Measurements from ENCODE around the gene CNN2. TPM values are rescaled to one million over a fixed set of nuclear protein-coding genes. Genes with fewer than 3 reads are reported as not detected.
A peak's percentile ranks its signal among the peaks of the same experiment; 100 is the strongest.

The CNN2 gene
- total RNA-seq, 1 donor from 2014 or later, result 69.3 TPM

DNA sequence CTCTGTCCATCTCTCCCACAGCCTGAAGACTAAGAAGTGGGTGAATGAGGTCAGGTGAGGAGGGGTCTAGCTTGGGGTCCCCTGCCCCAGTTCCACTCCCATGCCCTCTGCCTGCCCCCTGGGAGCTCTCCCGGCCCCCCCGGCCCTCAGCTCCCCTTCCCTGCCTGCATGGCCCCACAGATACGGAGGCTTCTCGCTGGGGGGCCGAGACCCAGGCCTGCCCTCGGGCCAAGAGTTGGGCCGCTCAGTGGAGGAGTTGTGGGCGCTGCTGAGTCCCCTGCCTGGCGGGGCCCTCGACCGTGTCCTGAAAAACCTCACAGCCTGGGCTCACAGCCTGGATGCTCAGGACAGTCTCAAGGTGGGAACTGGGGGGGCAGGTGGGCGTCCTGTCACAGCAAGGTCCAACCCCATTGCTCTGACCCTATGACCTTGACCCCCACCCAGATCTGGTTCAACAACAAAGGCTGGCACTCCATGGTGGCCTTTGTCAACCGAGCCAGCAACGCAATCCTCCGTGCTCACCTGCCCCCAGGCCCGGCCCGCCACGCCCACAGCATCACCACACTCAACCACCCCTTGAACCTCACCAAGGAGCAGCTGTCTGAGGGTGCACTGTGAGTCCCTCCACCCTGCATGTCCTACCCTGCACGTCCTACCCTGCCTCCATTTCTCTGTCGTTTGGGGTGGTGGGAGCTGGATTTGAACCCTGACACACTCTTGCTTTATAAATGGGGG is 29.6 kb downstream of the CNN2 start:
- ATAC-seq (no peak), DNase-seq (ENCODE audit: missing footprints) (no peak)
- intact Hi-C loops (cut with DNase I), result no loop called here

DNA sequence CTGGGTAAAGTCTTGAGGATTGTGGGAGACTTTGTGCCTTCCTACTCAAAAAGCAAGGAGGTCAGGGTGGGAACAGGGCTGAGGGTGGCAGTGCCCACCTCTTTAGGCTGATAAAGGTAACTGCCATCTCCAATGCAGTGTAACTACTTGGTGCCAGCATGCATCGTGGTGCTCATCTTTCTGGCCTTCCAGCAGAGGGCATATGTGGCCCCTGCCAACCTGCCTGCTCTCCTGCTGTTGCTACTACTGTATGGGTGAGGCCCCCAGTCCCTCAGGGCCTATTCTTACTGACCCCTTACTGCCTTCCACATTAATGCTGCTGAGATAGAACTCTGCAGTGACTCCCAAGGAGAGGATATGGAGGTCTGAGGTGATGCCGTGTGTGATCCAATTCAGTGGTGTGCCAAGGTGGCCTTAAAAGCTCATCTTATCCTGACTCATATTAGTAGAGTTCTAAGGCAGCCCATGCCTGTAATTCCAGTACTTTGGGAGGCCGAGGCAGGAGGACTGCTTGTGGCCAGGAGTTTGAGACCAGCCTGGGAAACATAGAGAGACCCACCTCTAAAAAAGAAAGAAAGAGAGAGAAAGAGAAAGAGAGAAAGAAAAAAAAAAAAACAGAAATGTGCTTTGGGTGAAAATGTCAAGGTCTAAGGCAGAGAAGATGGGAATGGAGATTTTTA is 30.9 kb downstream of the CNN2 start:
- no peak for ATAC-seq
- intact Hi-C loops (cut with DNase I), result no loop called here
- DNase-seq (ENCODE audit: missing footprints), result no peak

DNA sequence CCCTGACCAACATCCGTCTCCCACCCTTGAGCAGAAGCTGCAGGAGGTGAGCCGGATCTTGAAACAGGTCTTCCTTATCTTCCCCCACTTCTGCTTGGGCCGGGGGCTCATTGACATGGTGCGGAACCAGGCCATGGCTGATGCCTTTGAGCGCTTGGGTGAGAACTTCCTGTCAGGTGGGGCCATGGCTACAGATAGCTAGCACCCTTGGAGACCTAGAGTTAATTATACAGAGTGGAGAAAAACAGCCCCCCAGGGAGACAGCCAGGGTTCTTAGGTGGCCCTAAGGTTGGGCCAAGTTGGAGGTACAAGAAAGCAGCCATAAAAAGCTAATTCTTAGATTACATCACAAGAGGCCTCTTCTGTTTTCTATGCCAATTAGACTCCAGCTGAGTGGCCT is 31.7 kb downstream of the CNN2 start:
- intact Hi-C loops (cut with DNase I), result no loop called here
- no peak for DNase-seq (ENCODE audit: missing footprints)
- ATAC-seq, result no peak

DNA sequence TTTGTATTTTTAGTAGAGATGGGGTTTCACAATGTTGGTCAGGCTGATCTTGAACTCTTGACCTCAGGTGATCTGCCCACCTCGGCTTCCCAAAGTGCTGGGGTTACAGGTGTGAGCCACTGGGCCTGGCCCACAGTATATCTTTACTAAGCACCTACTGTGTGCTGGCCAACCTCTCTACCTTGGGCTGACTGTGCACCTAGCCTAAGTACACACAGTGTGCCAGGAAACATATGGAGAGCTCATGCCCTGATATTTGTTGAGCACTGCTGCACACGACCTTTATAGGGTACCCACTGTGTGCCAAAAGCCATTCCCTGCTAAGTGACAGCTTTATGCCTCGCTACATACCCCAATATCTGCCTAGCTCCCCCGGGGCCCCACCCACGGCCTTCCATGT is 34.3 kb downstream of the CNN2 start:
- ATAC-seq, result no peak
- intact Hi-C loops (cut with DNase I), result no loop called here

GRCh38 chr19:1061987-1062386 is 35.6 kb downstream of the CNN2 start:
- intact Hi-C loops (cut with DNase I), result no loop called here
- no peak for DNase-seq (ENCODE audit: missing footprints)
- no peak for ATAC-seq

More for the DNA sequence above, 34.3 kb downstream of the CNN2 start:
- no peak for DNase-seq (ENCODE audit: missing footprints)

- intact Hi-C loops (cut with DNase I), result no loop called here
- peak; percentile 57 for DNase-seq (ENCODE audit: missing footprints)
- no peak for ATAC-seq
These were observed 36.1 kb downstream of the CNN2 start for GRCh38 chr19:1062387-1063029.

DNA sequence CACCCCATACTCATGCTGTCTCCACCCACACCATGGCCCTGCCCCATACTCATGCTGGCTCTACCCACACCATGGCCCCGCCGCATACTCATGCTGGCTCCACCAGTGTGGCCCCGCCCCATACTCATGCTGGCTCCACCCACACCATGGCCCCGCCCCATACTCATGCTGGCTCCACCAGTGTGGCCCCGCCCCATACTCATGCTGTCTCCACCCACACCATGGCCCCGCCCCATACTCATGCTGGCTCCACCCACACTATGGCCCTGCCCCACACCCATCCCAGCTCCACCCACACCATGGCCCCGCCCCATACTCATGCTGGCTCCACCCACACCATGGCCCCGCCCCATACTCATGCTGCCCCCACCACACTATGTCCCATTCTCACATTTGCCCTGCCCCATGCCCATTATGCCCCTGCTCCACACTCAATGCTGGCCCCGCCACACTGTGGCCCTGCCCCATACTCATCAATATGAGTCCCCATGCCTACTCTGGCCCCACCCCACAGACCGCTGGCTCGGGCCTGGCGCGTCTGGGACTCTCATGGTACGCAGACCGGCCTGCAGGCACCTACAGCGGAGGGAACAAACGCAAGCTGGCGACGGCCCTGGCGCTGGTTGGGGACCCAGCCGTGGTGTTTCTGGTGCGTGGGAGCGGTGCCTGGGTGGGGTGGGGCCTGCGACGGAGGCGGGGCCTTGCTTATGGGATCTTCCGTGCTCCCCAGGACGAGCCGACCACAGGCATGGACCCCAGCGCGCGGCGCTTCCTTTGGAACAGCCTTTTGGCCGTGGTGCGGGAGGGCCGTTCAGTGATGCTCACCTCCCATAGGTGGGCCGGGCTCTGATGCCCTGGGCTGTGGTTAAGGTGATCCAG is 36.9 kb downstream of the CNN2 start:
- ATAC-seq, result no peak
- intact Hi-C loops (cut with DNase I), result no loop called here
- DNase-seq (ENCODE audit: missing footprints), result peak; percentile 83

GRCh38 chr19:1063909-1064660 is 37.7 kb downstream of the CNN2 start:
- DNase-seq (ENCODE audit: missing footprints) (peak; percentile 51), ATAC-seq (no peak)
- intact Hi-C loops (cut with DNase I), result no loop called here

GRCh38 chr19:1064661-1065605 is 38.5 kb downstream of the CNN2 start:
- peak; percentile 88 for DNase-seq (ENCODE audit: missing footprints)
- intact Hi-C loops (cut with DNase I), result no loop called here
- ATAC-seq, result peak; percentile 73

DNA sequence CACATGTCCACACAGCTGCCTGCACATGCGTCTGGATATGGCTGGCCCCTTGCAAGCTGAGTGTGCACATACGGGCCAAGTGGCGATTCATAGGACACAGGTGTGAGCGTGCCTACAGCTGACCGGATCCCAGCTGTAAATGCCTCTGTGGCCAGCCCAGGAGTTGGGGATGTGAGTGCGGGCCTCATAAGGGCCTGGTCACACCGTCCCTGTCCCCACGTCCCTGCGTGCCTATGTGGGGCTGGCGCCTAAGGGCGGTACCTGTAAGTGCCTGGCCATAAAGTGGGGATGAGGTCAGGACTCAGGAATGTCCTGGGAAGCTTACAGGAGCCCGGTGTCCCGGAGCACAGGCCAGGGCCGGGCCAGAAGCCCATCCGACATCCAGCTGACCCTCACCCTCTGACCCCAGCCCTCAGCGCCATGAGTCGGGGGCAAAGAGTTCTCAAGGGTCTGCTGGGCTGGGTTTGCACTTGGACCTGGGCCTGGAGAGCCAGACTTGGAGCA is 39.2 kb downstream of the CNN2 start:
- no peak for ATAC-seq
- intact Hi-C loops (cut with DNase I), result no loop called here
- peak; percentile 54 for DNase-seq (ENCODE audit: missing footprints)

GRCh38 chr19:1066251-1066747 is 39.9 kb downstream of the CNN2 start:
- intact Hi-C loops (cut with DNase I), result no loop called here
- no peak for ATAC-seq
- peak; percentile 49 for DNase-seq (ENCODE audit: missing footprints)

DNA sequence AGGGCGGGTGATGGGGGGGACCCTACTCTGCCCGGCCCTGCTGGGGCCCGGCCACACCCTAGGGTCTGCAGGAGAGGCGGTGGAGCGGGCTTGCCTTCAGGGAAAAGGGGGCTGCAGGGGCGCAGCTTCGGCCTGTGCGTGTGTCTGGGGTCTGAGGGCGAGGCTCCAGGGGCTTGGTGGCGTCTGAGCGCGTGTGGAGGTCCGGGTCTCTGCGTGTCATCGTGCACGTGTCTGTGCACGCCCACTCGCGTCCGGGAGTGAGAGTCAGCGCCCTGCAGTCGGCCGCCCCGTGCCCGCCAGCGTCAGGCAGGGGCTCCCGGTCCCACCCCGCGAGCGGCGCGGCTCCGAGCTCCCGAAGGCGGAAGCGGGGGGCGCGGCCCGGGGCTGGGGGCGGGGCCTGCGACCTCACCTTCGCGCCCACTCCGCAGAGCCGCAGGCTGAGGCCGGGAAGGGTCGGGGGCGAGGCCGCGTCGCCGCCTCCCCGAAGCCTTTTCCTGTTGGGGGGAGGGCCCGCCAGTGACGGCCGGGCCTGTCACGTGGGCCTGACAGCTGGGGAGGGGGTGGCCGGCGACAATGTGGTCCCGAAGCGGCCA is 40.4 kb downstream of the CNN2 start, which contains the start of gene ARHGAP45:
TSS of gene ARHGAP45 (plus strand) at position 420 of the 593 bp plus-strand sequence. CDS start 239 bp downstream, outside the sequence.
- peak; percentile 15 for ATAC-seq
- peak; percentile 67 for DNase-seq (ENCODE audit: missing footprints)
- intact Hi-C loops (cut with DNase I), result no loop called here

GRCh38 chr19:1067341-1067957 is 41.0 kb downstream of the CNN2 start:
- no peak for DNase-seq (ENCODE audit: missing footprints)
- peak; percentile 3 for ATAC-seq
- intact Hi-C loops (cut with DNase I), result no loop called here

- intact Hi-C loops (cut with DNase I), result no loop called here
- peak; percentile 37 for ATAC-seq
- DNase-seq (ENCODE audit: missing footprints), result peak; percentile 88
These were observed 41.9 kb downstream of the CNN2 start for GRCh38 chr19:1068009-1069001.

Data from Right ventricle myocardium inferior (tissue), 1 donor.